HG02870 (cell line): ENCODE data around the gene PCDHGB7.
"Not testable (repeated sequence)": the region's sequence is repeated elsewhere in the genome, so short reads cannot be mapped to it uniquely, and the experiment has no call there.

ENCODE experiments used
- ATAC-seq: cut with Tn5 transposase; IDR thresholded peaks from one replicate; pipeline ENCODE4 v1.9.1; 2021; ENCODE audit warnings: mild to moderate bottlenecking, moderate library complexity; ENCODE audit not compliant: unreplicated experiment

The PCDHGB7 gene

DNA sequence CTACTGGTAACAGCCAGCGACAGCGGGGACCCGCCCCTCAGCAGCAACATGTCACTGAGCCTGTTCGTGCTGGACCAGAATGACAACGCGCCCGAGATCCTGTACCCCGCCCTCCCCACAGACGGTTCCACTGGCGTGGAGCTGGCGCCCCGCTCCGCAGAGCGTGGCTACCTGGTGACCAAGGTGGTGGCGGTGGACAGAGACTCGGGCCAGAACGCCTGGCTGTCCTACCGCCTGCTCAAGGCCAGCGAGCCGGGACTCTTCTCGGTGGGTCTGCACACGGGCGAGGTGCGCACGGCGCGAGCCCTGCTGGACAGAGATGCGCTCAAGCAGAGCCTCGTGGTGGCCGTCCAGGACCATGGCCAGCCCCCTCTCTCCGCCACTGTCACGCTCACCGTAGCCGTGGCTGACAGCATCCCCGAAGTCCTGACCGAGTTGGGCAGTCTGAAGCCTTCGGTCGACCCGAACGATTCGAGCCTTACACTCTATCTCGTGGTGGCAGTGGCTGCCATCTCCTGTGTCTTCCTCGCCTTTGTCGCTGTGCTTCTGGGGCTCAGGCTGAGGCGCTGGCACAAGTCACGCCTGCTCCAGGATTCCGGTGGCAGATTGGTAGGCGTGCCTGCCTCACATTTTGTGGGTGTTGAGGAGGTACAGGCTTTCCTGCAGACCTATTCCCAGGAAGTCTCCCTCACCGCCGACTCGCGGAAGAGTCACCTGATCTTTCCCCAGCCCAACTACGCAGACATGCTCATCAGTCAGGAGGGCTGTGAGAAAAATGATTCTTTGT lies 22.9 kb upstream of the PCDHGB7 start:
- not testable (repeated sequence) for ATAC-seq

DNA sequence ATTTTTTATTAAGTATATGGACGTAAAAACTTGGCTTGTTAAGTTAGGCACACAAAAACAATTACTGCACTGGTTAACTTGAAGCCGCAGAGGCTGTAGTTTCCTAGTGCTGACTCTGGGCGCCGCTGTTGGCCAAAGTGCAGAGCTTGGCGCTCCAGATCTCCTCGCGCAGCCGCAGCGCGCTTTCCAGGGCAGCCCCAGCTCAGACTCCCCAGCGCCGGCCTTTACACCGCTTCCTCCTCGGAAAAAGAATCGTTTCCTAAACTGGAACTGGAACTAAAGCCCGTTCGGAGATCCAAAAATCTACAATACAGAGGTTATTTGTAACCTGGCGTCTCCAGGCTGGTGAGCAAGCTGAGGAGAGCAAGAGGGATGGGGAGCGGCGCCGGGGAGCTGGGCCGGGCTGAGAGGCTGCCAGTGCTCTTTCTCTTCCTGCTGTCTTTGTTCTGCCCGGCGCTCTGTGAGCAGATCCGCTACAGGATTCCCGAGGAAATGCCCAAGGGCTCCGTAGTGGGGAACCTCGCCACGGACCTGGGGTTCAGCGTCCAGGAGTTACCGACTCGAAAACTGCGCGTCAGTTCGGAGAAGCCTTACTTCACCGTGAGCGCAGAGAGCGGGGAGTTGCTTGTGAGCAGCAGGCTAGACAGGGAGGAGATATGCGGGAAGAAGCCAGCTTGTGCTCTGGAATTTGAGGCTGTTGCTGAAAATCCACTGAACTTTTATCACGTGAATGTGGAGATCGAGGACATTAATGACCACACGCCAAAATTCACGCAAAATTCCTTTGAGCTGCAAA lies 19.5 kb upstream of the PCDHGB7 start, which contains the start of gene PCDHGB5:
Gene PCDHGB5, plus strand, starts transcription at position 192 of the 796 bp plus-strand sequence. Its CDS starts 181 bp downstream, at position 373.
- peak; percentile 84 for ATAC-seq

DNA sequence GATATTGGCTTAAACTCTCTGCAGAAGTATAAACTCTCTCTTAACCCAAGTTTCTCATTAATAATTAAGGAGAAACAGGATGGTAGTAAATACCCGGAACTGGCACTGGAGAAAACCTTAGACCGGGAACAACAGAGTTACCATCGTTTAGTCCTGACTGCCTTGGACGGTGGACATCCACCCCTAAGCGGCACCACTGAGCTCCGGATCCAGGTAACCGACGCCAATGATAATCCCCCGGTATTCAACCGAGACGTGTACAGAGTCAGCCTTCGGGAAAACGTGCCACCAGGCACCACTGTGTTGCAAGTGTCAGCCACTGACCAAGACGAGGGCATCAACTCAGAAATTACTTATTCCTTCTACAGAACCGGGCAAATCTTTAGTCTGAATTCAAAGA lies 18.9 kb upstream of the PCDHGB7 start:
- no peak for ATAC-seq

DNA sequence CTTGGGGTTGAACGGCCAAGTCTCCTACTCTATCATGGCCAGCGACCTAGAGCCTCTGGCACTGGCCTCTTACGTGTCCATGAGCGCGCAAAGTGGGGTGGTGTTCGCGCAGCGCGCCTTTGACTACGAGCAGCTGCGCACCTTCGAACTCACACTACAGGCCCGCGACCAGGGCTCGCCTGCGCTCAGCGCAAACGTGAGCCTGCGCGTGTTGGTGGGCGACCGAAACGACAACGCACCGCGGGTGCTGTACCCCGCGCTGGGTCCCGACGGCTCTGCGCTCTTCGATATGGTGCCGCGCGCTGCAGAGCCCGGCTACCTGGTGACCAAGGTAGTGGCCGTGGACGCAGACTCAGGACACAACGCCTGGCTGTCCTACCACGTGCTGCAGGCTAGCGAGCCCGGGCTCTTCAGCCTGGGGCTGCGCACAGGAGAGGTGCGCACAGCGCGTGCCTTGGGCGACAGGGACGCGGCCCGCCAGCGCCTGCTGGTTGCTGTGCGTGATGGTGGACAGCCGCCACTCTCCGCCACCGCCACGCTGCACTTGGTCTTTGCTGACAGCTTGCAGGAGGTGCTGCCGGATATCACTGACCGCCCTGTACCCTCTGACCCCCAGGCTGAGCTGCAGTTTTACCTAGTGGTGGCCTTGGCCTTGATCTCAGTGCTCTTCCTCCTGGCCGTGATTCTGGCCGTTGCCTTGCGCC lies 17.8 kb upstream of the PCDHGB7 start:
- no peak for ATAC-seq

DNA sequence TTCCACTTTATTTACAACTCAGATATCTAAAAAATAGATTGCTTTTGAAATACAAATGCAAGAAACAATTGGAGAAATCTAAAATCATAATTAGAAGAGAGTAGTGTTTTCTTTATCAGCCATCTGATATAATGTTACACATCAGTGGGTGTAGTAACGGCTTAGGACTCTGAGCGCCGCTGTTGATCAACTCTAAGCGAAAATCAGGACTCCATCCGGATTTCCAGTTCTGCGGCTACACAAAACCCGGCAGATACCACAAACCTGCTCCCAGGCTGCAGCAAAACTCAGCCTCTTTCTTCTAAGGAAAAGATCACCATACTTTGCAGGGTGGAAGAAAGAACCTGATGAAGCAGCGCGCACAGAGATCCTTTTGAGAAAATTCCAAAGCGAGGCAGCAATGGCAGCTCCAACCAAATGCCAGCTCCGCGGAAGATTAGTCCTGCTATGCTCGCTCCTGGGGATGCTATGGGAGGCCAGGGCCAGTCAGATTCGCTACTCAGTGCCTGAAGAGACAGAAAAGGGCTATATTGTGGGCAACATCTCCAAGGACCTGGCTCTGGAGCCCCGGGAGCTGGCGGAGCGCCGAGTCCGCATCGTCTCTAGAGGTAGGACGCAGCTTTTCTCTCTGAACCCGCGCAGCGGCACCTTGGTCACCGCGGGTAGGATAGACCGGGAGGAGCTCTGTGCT lies 14.8 kb upstream of the PCDHGB7 start, which contains the start of gene PCDHGA9:
Gene PCDHGA9, plus strand, starts transcription at position 226 of the 691 bp plus-strand sequence. Its CDS starts 175 bp downstream, at position 401.
- ATAC-seq: no peak

DNA sequence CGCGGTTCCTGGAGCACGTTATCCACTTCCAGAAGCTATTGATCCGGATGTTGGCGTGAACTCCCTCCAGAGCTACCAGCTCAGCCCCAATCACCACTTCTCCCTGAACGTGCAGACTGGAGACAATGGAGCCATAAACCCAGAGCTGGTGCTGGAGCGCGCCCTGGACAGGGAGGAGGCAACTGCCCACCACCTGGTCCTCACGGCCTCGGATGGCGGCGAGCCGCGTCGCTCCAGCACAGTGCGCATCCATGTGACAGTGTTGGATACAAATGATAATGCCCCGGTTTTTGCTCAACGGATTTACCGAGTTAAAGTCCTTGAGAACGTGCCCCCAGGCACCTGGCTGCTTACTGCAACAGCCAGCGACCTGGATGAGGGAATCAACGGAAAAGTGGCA lies 14.1 kb upstream of the PCDHGB7 start:
- ATAC-seq: no peak

DNA sequence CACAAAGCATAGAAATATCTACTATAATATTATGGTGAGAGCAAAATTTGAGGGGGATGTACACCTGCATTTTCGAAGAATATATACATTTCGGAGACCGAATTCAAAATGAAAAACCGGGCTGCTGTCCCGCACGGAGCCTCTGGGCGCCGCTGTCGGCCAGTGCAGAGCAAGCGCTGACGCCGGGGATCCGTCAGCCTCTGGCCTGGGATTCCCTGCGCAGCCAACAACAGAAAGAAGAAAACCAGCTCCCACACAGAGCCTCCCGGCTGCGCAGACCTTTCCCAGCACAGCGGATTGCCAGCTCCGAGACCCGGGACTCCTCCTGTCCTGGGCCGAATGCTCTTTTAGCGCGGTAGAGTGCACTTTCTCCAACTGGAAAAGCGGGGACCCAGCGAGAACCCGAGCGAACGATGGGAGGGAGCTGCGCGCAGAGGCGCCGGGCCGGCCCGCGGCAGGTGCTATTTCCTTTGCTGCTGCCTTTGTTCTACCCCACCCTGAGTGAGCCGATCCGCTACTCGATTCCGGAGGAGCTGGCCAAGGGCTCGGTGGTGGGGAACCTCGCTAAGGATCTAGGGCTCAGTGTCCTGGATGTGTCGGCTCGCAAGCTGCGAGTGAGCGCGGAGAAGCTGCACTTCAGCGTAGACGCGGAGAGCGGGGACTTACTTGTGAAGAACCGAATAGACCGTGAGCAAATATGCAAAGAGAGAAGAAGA lies 9.5 kb upstream of the PCDHGB7 start, which contains the start of gene PCDHGB6:
Gene PCDHGB6, plus strand, starts transcription at position 232 of the 716 bp plus-strand sequence. Its CDS starts 182 bp downstream, at position 414.
- peak; percentile 69 for ATAC-seq

DNA sequence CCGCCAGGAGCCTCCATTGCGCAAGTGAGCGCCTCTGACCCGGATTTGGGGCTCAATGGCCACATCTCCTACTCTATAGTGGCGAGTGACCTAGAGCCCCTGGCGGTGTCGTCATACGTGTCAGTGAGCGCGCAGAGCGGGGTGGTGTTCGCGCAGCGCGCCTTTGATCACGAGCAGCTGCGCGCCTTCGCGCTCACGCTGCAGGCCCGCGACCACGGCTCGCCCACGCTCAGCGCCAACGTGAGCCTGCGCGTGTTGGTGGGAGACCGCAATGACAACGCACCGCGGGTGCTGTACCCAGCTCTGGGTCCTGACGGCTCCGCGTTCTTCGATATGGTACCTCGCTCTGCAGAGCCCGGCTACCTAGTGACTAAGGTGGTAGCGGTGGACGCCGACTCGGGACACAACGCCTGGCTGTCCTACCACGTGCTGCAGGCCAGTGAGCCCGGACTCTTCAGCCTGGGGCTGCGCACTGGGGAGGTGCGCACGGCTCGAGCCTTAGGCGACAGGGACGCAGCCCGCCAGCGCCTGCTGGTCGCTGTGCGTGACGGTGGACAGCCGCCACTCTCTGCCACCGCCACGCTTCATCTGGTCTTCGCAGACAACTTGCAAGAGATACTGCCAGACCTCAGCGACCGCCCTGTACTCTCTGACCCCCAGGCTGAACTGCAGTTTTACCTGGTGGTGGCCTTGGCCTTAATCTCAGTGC lies 7.7 kb upstream of the PCDHGB7 start:
- ATAC-seq: no peak

DNA sequence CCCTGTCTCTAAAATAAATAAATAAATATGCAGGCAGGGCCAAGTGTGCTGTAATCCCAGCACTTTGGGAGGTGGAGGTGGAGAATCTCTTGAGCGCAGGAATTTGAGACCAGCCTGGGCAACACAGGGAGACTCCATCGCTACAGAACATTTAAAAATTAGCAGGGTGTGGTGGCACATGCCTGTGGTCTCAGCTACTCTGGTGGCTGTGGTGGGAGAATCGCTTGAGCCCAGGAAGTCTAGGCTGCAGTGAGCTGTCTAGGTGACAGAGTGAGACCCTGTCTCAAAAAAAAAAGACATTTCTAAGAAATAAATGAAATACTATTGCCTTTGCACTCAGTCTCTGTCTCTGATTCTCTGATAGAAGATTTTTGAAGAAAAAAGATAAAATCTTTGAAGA lies 5.9 kb upstream of the PCDHGB7 start:
- no peak for ATAC-seq

DNA sequence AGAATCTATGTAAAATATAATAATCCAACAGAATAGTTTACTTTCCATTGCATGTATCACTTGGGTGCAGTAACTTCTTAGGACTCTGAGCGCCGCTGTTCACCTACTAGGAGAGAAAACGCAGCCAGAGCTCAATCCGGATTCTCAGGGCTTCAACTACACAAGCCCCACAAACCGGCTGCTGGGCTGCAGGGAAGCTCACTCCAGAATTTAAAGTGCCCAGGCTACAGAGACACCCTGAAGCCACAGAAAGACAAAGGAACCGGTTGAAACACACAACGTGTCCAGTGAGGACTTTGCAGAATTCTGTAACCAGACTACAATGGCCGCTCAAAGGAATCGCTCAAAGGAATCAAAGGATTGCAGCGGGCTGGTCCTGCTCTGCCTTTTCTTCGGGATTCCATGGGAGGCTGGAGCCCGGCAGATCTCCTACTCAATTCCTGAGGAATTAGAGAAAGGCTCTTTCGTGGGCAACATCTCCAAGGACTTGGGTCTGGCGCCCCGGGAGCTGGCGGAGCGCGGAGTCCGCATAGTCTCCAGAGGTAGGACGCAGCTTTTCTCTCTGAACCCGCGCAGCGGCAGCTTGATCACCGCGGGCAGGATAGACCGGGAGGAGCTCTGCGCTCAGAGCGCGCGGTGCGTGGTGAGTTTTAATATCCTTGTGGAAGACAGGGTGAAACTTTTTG lies 4.5 kb upstream of the PCDHGB7 start, which contains the start of gene PCDHGA10:
Gene PCDHGA10, plus strand, starts transcription at position 134 of the 686 bp plus-strand sequence. Its CDS starts 189 bp downstream, at position 323.
- ATAC-seq: peak; percentile 82

DNA sequence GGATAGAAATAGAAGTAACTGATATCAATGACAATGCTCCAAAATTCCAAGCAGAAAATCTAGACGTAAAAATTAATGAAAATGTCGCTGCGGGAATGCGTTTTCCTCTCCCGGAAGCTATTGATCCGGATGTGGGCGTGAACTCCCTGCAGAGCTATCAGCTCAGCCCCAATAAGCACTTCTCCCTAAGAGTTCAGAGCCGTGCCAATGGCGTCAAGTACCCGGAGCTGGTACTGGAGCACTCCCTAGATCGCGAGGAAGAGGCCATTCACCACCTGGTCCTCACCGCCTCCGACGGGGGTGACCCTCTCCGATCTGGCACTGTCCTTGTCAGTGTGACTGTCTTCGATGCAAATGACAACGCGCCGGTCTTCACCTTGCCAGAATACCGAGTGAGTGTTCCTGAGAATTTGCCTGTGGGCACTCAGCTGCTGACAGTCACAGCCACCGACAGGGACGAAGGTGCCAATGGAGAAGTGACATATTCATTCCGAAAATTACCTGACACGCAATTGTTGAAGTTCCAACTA lies 3.9 kb upstream of the PCDHGB7 start:
- ATAC-seq: no peak

DNA sequence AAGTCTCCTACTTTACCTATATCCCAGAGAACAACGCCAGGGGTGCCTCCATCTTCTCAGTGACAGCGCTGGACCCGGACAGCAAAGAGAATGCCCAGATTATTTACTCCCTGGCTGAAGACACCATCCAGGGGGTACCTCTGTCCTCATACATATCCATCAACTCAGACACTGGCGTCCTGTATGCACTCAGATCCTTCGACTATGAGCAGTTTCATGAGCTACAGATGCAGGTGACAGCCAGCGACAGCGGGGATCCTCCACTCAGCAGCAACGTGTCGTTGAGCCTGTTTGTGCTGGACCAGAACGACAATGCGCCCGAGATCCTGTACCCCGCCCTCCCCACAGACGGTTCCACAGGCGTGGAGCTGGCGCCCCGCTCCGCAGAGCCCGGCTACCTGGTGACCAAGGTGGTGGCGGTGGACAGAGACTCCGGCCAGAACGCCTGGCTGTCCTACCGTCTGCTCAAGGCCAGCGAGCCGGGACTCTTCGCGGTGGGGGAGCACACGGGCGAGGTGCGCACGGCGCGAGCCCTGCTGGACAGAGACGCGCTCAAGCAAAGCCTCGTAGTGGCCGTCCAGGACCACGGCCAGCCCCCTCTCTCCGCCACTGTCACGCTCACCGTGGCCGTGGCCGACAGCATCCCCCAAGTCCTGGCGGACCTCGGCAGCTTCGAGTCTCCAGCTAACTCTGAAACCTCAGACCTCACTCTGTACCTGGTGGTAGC lies 2.8 kb upstream of the PCDHGB7 start:
- not testable (repeated sequence) for ATAC-seq

DNA sequence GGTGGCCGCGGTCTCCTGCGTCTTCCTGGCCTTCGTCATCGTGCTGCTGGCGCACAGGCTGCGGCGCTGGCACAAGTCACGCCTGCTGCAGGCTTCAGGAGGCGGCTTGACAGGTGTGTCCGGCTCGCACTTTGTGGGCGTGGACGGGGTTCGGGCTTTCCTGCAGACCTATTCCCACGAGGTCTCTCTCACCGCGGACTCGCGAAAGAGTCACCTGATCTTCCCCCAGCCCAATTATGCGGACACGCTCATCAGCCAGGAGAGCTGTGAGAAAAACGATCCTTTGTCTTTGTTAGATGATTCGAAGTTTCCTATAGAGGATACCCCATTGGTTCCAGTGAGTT lies 2.2 kb upstream of the PCDHGB7 start:
- not testable (repeated sequence) for ATAC-seq

DNA sequence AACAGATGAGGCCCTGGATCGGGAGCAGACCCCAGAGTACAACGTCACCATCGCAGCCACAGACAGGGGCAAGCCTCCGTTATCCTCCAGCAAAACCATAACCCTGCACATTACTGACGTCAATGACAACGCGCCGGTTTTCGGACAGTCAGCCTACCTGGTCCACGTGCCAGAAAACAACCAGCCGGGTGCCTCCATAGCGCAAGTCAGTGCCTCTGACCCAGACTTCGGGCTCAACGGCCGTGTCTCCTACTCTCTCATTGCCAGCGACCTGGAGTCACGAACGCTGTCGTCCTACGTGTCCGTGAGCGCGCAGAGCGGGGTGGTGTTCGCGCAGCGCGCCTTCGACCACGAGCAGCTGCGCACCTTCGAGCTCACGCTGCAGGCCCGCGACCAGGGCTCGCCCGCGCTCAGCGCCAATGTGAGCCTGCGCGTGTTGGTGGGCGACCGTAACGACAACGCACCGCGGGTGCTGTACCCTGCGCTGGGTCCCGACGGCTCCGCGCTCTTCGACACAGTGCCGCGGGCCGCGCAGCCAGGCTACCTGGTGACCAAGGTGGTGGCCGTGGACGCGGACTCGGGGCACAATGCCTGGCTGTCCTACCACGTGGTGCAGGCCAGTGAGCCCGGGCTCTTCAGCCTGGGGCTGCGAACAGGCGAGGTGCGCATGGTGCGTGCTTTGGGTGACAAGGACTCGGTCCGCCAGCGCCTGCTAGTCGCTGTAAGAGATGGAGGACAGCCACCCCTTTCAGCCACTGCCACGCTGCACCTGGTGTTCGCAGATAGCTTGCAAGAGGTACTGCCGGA lies 1.8 kb downstream of the PCDHGB7 start:
- ATAC-seq: no peak

DNA sequence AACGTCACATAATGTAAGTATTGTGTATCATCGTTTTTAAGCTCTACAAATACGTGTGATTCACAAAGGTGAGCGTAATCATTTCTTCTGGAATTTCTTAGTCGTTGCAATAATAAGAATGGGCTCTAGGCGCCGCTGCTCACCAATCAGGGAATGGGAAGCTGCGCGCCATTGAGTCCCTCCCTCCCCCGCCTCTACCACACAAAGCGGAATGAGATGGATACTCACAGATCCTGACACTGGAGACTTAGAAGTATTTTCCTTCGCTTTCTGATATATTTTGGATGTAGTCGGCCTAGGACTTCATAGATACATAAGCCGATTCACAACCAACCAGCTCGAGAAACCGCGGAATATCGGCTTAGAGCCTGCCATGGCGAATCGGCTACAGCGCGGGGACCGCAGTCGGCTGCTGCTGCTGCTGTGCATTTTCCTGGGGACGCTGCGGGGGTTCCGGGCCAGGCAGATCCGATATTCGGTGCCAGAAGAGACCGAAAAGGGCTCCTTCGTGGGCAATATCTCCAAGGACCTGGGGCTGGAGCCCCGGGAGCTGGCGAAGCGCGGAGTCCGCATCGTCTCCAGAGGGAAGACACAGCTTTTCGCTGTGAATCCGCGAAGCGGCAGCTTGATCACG lies 3.5 kb downstream of the PCDHGB7 start, which contains the start of gene PCDHGA11:
Gene PCDHGA11, plus strand, starts transcription at position 197 of the 634 bp plus-strand sequence. Its CDS starts 177 bp downstream, at position 374.
- peak; percentile 44 for ATAC-seq

DNA sequence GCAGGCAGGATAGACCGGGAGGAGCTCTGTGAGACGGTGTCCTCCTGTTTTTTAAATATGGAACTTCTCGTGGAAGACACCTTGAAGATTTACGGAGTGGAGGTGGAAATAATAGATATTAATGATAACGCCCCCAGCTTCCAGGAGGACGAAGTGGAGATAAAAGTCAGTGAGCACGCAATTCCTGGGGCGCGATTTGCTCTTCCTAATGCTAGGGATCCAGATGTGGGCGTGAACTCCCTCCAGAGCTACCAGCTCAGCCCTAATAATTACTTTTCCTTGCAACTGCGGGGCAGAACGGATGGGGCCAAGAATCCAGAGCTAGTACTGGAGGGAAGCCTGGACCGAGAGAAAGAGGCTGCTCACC lies 4.0 kb downstream of the PCDHGB7 start:
- no peak for ATAC-seq
